ENCODE measurements around the gene EFR3B. TPM values are rescaled to one million over a fixed set of nuclear protein-coding genes. Genes with fewer than 3 reads are reported as not detected.

Gene EFR3B
- total RNA-seq, 1 donor: under 0.01 TPM

DNA sequence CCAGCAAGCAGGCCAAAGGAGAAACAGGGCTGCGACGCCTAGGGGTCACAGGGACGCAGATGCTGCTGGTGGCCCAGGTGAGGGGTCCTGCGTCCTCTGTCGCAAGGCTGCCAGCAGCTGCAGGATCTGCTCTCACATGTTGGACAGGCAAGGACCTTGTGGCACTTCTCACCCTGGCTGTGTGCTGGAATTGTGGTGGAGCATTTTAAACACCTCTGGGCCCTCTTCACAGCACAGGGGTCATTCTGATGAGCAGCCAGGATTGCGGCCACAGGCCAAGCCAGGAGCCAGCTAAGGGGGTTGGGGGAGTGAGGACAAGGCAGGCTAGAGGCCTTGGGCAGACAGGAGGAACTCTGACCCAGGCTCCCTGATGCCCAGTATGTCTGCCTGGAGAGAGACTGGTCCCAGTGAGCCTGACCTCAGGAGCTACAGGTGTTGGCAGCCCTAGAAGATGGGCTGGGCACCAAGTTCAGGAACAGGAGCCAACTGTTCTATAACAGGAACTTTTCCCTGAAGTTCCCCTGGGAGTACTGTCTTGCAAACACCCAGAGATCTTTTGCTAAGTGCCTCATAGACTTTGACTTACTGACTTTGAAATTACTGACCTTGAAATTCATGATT is 40.2 kb downstream of the EFR3B start:
- TF ChIP-seq, protein P1, sequence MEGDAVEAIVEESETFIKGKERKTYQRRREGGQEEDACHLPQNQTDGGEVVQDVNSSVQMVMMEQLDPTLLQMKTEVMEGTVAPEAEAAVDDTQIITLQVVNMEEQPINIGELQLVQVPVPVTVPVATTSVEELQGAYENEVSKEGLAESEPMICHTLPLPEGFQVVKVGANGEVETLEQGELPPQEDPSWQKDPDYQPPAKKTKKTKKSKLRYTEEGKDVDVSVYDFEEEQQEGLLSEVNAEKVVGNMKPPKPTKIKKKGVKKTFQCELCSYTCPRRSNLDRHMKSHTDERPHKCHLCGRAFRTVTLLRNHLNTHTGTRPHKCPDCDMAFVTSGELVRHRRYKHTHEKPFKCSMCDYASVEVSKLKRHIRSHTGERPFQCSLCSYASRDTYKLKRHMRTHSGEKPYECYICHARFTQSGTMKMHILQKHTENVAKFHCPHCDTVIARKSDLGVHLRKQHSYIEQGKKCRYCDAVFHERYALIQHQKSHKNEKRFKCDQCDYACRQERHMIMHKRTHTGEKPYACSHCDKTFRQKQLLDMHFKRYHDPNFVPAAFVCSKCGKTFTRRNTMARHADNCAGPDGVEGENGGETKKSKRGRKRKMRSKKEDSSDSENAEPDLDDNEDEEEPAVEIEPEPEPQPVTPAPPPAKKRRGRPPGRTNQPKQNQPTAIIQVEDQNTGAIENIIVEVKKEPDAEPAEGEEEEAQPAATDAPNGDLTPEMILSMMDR (IDR thresholded peaks at IDR 0.05; ENCODE audit: insufficient read depth, low read depth, low read length): no peak
- no peak overlapping the region for H3K4me3 ChIP-seq (ENCODE audit: low read depth, low read length)
- DNase-seq (ENCODE audit: low read depth): no peak

DNA sequence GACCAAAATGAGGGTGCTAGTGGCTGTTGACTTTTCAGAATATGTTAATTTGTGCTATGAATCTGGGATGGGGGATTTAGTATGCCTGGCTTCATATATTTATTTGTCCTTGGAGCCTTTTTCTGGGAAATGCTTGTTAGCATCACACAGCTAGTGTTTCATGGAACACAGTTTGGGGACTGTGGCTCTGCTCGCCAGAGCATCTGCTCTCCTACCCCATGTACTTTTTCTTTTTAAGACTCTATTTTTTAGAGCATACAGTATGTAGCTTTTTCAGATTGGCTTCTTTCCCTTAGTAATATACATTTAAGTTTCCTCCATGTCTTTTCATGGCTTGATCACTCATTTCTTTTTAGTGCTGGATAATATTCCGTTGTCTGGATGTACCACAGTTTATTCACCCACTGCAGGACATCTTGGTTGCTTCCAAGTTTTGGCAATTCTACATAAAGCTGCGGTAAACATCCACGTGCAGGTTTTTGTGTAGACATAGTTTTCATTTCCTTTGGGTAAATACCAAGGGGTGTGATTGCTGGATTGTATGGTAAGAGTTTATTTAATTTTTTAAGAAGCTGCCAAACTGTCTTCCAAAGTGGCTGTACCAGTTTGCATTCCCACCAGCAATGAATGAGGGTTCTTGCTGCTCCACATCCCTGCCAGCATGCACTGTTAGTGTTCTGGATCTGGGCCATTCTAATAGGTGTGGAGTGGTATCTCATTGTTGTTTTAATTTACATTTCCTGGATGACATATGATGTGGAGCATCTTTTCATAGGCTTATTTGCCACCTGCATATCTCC is 44.1 kb downstream of the EFR3B start:
- TF ChIP-seq, protein P1 (IDR thresholded peaks at IDR 0.05; ENCODE audit: insufficient read depth, low read depth, low read length): no peak
- no peak overlapping the region for H3K4me3 ChIP-seq (ENCODE audit: low read depth, low read length)
- no peak for DNase-seq (ENCODE audit: low read depth)

GRCh38 chr2:25088817-25089516 is 47.1 kb downstream of the EFR3B start:
- DNase-seq (ENCODE audit: low read depth): no peak
- TF ChIP-seq, protein P1 (IDR thresholded peaks at IDR 0.05; ENCODE audit: insufficient read depth, low read depth, low read length): no peak
- no peak overlapping the region for H3K4me3 ChIP-seq (ENCODE audit: low read depth, low read length)

- TF ChIP-seq, protein P1 (IDR thresholded peaks at IDR 0.05; ENCODE audit: insufficient read depth, low read depth, low read length): no peak
- DNase-seq (ENCODE audit: low read depth): no peak
- H3K4me3 ChIP-seq (ENCODE audit: low read depth, low read length): no peak overlapping the region
Measured at GRCh38 chr2:25089605-25090315, 47.9 kb downstream of the EFR3B start.

DNA sequence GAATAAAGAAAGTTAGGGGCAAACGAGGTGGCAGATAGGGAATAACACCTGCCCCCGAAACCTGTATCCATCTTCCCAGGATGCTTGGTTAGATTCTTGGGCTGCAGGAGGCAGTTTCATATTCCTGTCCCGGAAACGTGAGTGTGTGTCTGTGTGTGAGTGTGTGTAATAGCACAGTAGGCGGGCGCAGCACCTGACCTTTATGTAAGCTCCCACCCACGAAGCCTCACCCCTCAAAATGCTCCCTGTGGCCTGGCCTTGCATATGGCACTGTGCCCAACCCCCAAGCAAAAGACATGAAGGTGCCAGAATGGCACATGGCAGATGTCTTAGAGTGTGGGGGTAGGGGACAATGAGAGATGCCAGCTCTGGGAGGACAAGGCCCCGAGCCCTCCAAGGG is 48.9 kb downstream of the EFR3B start:
- H3K4me3 ChIP-seq (ENCODE audit: low read depth, low read length): no peak overlapping the region
- DNase-seq (ENCODE audit: low read depth): no peak
- TF ChIP-seq, protein P1 (IDR thresholded peaks at IDR 0.05; ENCODE audit: insufficient read depth, low read depth, low read length): no peak

- no peak overlapping the region for H3K4me3 ChIP-seq (ENCODE audit: low read depth, low read length)
- TF ChIP-seq, protein P1 (IDR thresholded peaks at IDR 0.05; ENCODE audit: insufficient read depth, low read depth, low read length): no peak
- no peak for DNase-seq (ENCODE audit: low read depth)
Measured at GRCh38 chr2:25091265-25091664, 49.4 kb downstream of the EFR3B start.

All from fibroblast of villous mesenchyme (primary cell).